ENCODE data around the gene IER3. TPM values are rescaled to one million over a fixed set of nuclear protein-coding genes. Genes with fewer than 3 reads are reported as not detected.

The IER3 gene
- total and polyA plus RNA-seq, 2 experiments from 2014 or later = 19.9 to 21.2 TPM

GRCh38 chr6:30748851-30749540 is 4.6 kb upstream of the IER3 start (continued):
- TF ChIP-seq ZNF462 (CRISPR knock-in tag; IDR thresholded peaks at IDR 0.05) = no peak
- no peak for TF ChIP-seq JUNB (IDR thresholded peaks at IDR 0.05; ENCODE audit: unreplicated experiment)
- no peak for TF ChIP-seq CTCF (conservative IDR thresholded peaks at IDR 0.05; ENCODE audit: low read depth in 2 of 2)
- TF ChIP-seq EZH2 (IDR thresholded peaks at IDR 0.05; ENCODE audit: low read depth, unreplicated experiment) = no peak
- TF ChIP-seq POLR2AphosphoS5 (IDR thresholded peaks at IDR 0.05; ENCODE audit: low read depth) = no peak
- no peak for TF ChIP-seq NANOG (IDR thresholded peaks at IDR 0.05; ENCODE audit: borderline replicate concordance)
- no peak for TF ChIP-seq ZNF114 (CRISPR knock-in tag; IDR thresholded peaks at IDR 0.05)
- TF ChIP-seq ETS1 (IDR thresholded peaks at IDR 0.05) = no peak
- no peak for TF ChIP-seq EZH2phosphoT487 (IDR thresholded peaks at IDR 0.05; ENCODE audit: unreplicated experiment)
- no peak for TF ChIP-seq ZNF331 (CRISPR knock-in tag; IDR thresholded peaks at IDR 0.05; ENCODE audit: low read depth)
- no peak for TF ChIP-seq STAT1 (IDR thresholded peaks at IDR 0.05; ENCODE audit: unreplicated experiment)
